GM18868 (cell line): ENCODE measurements around the gene MAPK1.
"Not testable (repeated sequence)": the region's sequence is repeated elsewhere in the genome, so short reads cannot be mapped to it uniquely, and the experiment has no call there.

ENCODE experiments used
- ATAC-seq: cut with Tn5 transposase; IDR thresholded peaks from one replicate; pipeline ENCODE4 v1.9.1; 2021; ENCODE audit warnings: mild to moderate bottlenecking, moderate library complexity; ENCODE audit not compliant: unreplicated experiment

The MAPK1 gene

DNA sequence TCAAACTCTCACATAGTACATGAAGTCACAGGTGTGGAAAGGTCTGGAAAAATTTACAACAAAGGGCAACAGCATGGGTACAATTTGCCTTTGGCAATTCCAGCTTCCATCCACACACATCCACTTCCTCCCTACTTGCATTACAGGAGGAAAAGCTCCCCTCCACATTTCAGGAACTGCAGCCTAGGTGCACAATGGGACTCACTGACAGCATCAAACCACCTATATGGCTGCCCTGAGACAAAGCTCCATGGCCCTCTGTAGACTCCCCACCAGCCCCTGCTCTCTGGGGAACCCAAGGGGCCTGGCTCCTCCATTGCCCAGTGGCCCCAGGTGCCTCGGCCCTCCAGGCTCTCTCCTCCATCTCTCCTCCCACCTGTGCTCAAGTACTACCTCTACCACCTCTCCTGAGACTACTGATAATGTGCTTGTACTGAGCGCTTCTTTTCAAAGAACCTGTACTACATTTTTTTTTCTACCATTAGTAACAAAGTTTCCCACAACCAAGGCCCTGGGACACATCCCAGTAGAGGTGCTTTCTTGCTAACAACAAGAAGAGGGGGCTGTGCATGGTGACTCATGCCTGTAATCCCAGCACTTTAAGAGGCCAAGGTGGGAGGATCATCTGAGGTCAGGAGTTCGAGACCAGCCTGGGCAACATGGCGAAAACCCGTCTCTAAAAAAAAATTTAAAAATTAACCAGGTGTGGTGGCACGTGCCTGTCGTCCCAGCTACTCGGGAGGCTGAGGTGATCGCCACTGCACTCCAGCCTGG lies 136.7 kb downstream of the MAPK1 start:
- ATAC-seq, result no peak

DNA sequence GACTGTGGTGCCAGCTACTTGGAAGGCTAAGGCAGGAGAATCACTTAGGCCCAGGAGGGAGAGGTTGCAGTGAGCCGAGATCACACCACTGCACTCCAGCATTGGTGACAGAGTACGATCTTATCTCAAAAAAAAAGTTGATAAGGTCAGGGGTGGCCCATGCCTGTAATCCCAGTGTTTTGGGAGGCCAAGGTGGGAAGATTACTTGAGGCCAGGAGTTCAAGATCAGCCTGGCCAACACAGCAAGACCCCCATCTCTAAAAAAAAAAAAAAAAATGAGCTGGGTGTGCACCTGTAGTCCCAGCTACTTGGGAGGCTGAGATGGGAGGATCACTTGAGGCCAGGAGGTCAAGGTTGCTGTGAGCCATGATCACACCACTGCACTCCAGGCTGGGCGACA lies 138.3 kb downstream of the MAPK1 start:
- ATAC-seq, result not testable (repeated sequence)

GRCh38 chr22:21728270-21728669 lies 139.2 kb downstream of the MAPK1 start:
- no peak for ATAC-seq

DNA sequence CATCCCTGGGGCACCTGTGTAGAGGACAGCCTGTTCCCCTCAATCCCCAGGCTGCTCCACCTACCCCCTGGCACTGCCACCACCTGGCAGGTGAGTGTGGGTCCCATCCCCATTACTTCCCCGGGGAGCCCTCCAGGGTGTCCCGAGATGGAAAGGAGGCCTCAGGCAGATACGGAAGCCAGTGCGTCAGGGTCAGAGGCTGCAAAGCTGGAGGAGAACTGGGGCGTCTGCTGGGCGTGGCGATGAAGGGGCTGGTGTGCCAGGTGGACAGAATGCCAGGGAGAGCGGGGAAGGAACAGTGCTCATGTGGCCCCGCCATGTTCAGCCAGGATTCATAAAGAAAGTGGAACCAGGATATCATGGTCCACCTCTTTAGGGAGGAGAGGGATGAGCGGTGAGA lies 139.7 kb downstream of the MAPK1 start:
- ATAC-seq, result no peak

DNA sequence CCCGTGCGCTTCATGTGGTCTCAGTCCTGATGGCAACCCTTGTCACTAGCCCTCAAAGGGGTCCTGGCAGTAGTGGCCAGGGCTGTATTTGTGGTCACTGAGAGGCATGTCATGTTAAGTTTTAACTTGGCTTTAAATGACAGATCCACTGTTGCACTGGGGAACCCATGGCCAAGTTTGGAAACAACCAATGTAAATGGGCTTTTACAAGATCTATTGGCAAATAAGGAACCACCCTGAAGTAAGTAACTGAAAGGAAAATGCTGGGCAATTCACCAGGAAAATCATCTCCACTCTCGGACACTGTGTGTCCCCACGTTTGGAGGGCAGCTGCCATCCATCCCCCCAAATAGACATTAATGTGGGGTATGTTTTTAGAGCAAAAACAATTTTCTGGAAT lies 140.3 kb downstream of the MAPK1 start:
- ATAC-seq, result no peak

- no peak for ATAC-seq
These were observed 140.8 kb downstream of the MAPK1 start for GRCh38 chr22:21726650-21727049.

GRCh38 chr22:21725956-21726649 lies 141.3 kb downstream of the MAPK1 start:
- ATAC-seq, result no peak

DNA sequence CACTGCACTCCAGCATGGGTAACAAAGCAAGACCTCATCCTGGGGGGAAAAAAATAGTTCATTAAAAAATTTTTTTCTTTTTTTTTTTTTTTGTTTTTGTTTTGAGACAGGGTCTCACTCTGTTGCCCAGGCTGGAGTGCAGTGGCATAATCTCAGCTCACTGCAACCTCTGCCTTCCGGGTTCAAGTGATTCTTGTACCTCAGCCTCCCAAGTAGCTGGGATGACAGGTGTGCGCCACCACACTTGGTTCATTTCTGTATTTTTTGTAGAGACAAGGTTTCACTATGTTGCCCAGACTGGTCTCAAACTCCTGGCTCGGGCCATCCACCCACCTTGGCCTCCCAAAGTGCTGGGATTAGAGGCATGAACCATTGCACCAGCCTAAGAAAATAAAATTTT lies 142.9 kb downstream of the MAPK1 start:
- ATAC-seq, result not testable (repeated sequence)

- ATAC-seq, result not testable (repeated sequence)
These were observed 146.1 kb downstream of the MAPK1 start for GRCh38 chr22:21721195-21721852.

DNA sequence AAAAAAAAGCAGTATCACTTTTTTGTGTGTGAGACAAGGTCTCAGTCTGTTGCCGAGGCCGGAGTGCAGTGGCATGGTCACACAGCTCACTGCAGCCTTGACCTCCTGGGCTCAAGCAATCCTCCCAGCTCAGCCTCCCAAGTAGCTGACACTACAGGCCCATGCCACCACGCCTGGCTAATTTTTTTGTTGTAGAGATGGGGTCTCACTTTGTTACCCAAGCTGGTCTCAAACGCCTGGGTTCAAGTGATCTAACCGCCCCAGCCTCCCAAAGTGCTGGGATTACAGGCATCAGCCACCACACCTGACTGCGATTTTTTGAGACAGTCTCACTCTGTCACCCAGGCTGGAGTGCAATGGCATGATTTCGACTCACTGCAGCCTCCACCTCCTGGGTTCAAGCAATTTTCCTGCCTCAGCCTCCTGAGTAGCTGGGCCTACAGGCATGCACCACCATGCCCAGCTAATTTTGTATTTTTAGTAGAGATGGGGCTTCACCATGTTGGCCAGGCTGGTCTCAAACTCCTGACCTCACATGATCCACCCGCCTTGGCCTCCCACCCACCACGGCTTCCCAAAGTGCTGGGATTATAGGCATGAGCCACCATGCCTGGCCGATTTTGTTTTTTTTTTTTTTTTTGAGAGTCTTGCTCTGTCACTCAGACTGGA lies 147.1 kb downstream of the MAPK1 start:
- not testable (repeated sequence) for ATAC-seq

GRCh38 chr22:21719024-21719423 lies 148.4 kb downstream of the MAPK1 start:
- ATAC-seq, result no peak

DNA sequence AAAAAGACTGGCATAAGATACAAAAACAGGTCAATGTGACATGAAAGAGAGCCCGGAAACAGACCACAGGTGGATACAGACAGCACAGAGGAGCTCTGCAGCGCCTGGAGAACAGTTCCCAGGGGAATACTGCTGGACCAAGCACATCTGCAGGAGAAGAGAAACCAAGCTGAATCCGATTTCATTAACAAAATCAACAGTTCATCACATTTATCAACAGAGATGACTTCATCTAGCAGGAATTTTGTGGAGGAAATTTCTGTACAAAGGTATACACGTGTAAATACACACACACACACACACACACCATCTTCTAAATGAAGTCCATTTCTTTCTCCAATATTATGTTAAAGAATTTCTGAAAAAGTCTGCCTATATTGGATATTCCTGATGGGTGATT lies 148.9 kb downstream of the MAPK1 start:
- ATAC-seq, result no peak

GRCh38 chr22:21716395-21717122 lies 150.9 kb downstream of the MAPK1 start:
- ATAC-seq, result not testable (repeated sequence)

DNA sequence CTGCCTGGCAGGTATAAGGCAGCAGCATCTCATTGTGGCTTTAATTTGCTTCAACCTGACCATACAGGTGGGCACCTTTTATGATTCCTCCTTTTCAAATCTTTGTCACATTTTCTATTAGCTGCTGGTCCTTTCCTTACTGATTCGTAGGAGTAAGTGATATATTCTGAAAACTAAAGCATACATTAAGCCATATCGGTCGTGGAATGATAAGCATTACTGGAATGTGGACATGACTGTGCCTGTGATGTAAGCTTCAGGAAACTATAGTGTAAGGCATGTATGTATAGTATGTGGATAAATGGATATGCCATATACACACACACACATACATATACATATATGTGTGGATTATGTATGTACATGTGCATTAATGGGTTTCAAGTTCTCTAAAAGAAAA lies 152.7 kb downstream of the MAPK1 start:
- no peak for ATAC-seq

GRCh38 chr22:21714059-21714770 lies 153.2 kb downstream of the MAPK1 start:
- no peak for ATAC-seq

DNA sequence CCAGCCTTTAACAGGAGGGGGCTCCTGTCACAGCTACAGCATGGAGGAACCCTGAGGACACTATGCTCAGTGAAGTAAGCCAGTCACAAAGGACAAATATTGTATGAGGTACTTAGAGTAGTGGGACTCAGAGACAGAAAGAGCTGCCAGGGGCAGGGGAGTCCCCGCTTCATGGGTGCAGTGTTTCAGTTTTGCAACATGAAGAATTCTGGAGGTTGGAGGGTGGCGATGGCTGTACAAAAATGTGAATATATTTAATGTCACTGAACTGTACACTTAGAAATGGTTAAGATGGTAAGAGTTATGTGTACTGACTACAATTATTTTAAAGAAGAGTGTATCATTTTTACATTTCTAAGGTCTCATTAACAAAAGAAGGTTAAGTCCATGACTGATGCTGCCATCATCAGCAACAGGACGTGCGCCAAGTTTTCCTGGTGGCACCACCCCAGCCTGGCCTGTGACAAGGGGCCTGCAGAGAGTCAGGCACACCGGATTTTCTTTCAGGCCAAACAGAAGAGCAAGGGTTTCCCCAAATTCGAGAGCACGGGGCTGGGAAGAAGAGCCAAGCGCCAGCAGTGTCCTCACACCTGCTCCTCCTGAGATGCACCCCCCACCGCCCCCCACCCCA lies 153.9 kb downstream of the MAPK1 start:
- ATAC-seq, result no peak

GRCh38 chr22:21712751-21713427 lies 154.6 kb downstream of the MAPK1 start:
- no peak for ATAC-seq

- no peak for ATAC-seq
These were observed 155.6 kb downstream of the MAPK1 start for GRCh38 chr22:21711851-21712250.

GRCh38 chr22:21710156-21710555 lies 157.3 kb downstream of the MAPK1 start:
- no peak for ATAC-seq
